H1 (cell line): ENCODE results near the gene TMEM45A. TPM values are rescaled to one million over a fixed set of nuclear protein-coding genes. Genes with fewer than 3 reads are reported as not detected.

Source experiments
- POLR2AphosphoS5 ChIP-seq: IDR thresholded peaks from 2 replicates; pipeline ENCODE4 v1.6.1; 2011; ENCODE audit warnings: low read depth, low read length
- SIX5 ChIP-seq: IDR thresholded peaks from 2 replicates; pipeline ENCODE4 v1.6.1; 2011; ENCODE audit warnings: mild to moderate bottlenecking, low read depth, low read length
- polyA plus RNA-seq, 7 experiments: library from polyadenylated mRNA; depleted of rRNA in 3 of 7; stranded (reverse) in 5 of 7; unstranded in 2 of 7; fragments of >200 nt in 5 of 7; fragments of 200-250 nt in 2 of 7; gene quantifications; 1 replicate in 5 of 7; 2 replicates in 1 of 7; 4 replicates in 1 of 7; pipeline versions ENCODE4 v1.2.1 to v1.2.3, GENCODE V29; 2011 to 2013; ENCODE audit warnings: missing spikeins in 2 of 7, mixed read lengths in 2 of 7
- total RNA-seq: library from RNA; stranded (reverse); fragmentation: NEBNext Ultra II Directional; extraction: Animal tissue kit (Norgen Biotek cat#: 25700); gene quantifications from 2 replicates; pipeline ENCODE4 v1.2.1, GENCODE V29; 2021

Gene TMEM45A
- total and polyA plus RNA-seq, 2 of the 8 experiments (the other 6 are each of a cell fraction or from before 2014, with no cell fraction given), result 12.9 to 14.2 TPM

GRCh38 chr3:100588251-100588650 lies 95.8 kb downstream of the TMEM45A start (continued):
- no peak for TF ChIP-seq SIX5
- no peak for TF ChIP-seq POLR2AphosphoS5
